Fibroblast of skin of abdomen (primary cell): Measurements from ENCODE around the gene RADIL.
A peak's percentile ranks its signal among the peaks of the same experiment; 100 is the strongest.
"Not testable (repeated sequence)": the region's sequence is repeated elsewhere in the genome, so short reads cannot be mapped to it uniquely, and the experiment has no call there.

Experiments
- DNase-seq: peaks from one replicate; pipeline ENCODE4 v3.0.0-alpha.2; 2013

The RADIL gene

GRCh38 chr7:4806983-4807597, 76.4 kb downstream of the RADIL start:
- DNase-seq: no peak

GRCh38 chr7:4805984-4806300, 77.6 kb downstream of the RADIL start:
- DNase-seq: no peak

GRCh38 chr7:4805110-4805983, 78.2 kb downstream of the RADIL start:
- DNase-seq: no peak

- no peak for DNase-seq
These were observed 79.9 kb downstream of the RADIL start for GRCh38 chr7:4803397-4804241.

- DNase-seq: not testable (repeated sequence)
These were observed 80.9 kb downstream of the RADIL start for GRCh38 chr7:4802577-4802976.

GRCh38 chr7:4801839-4802231, 81.7 kb downstream of the RADIL start:
- no peak for DNase-seq

- no peak for DNase-seq
These were observed 82.3 kb downstream of the RADIL start for GRCh38 chr7:4800926-4801838.

GRCh38 chr7:4800487-4800886, 83.0 kb downstream of the RADIL start:
- no peak for DNase-seq

- DNase-seq: no peak
These were observed 83.8 kb downstream of the RADIL start for GRCh38 chr7:4799508-4800268.

GRCh38 chr7:4798706-4799235, 84.7 kb downstream of the RADIL start:
- DNase-seq: no peak

- no peak for DNase-seq
These were observed 85.4 kb downstream of the RADIL start for GRCh38 chr7:4797858-4798705.

- no peak for DNase-seq
These were observed 87.1 kb downstream of the RADIL start for GRCh38 chr7:4796453-4796852.

GRCh38 chr7:4794591-4795350, 88.7 kb downstream of the RADIL start:
- DNase-seq: peak; percentile 18

GRCh38 chr7:4794171-4794570, 89.3 kb downstream of the RADIL start:
- not testable (repeated sequence) for DNase-seq

GRCh38 chr7:4793385-4793993, 90.0 kb downstream of the RADIL start:
- not testable (repeated sequence) for DNase-seq

GRCh38 chr7:4792537-4793126, 90.9 kb downstream of the RADIL start:
- peak; percentile 20 for DNase-seq

GRCh38 chr7:4791738-4792536, 91.6 kb downstream of the RADIL start:
- DNase-seq: peak; percentile 63
